Measurements from ENCODE around the gene CLDN25.

Gene CLDN25

GRCh38 chr11:113814181-113814580 lies 34.6 kb downstream of the CLDN25 start:
- no peak for DNase-seq

GRCh38 chr11:113817162-113817561 lies 37.6 kb downstream of the CLDN25 start:
- DNase-seq: no peak

- no peak for DNase-seq
Observed at GRCh38 chr11:113817626-113818025, 38.0 kb downstream of the CLDN25 start.

GRCh38 chr11:113818426-113818825 lies 38.8 kb downstream of the CLDN25 start:
- no peak for DNase-seq

- no peak for DNase-seq
Observed at GRCh38 chr11:113827477-113827876, 47.9 kb downstream of the CLDN25 start.

GRCh38 chr11:113828191-113828590 lies 48.6 kb downstream of the CLDN25 start:
- peak; percentile 76 for DNase-seq

GRCh38 chr11:113829751-113830150 lies 50.2 kb downstream of the CLDN25 start:
- DNase-seq: no peak

All from NCI-H2171 treated with DMSO at 0.1 percent for 48 hours (cell line).